GM12878 (cell line): ENCODE results near the gene FAM151A. TPM values are rescaled to one million over a fixed set of nuclear protein-coding genes. Genes with fewer than 3 reads are reported as not detected.

Source experiments
- ATAC-seq: fragments of 200-7000 bp; cut with Tn5 transposase; 3 replicates; pipeline ENCODE4 v1.9.1; 2020; ENCODE audit warnings: mild to moderate bottlenecking, moderate library complexity
- BruUV-seq: library from RNA; stranded (reverse); fragments of 400-500 nt; replicated peaks from 2 replicates; lab custom pipeline; 2021; lab: Mats Ljungman, UMichigan
- CTCF ChIA-PET: fragments of 300-600 bp; sonication (Branson Sonifier 250); formaldehyde crosslinking; extraction: SDS; loops from one replicate; lab custom pipeline; 2021; ENCODE audit warnings: inconsistent platforms; lab: Yijun Ruan, JAX
- POLR2A ChIA-PET: fragments of 350-600 bp; formaldehyde crosslinking; extraction: SDS; loops from one replicate; lab custom pipeline; 2021; ENCODE audit warnings: inconsistent platforms; lab: Charles Lee
- RAD21 ChIA-PET: fragments of 300-600 bp; sonication (Branson Sonifier 250); formaldehyde crosslinking; loops from one replicate; lab custom pipeline; 2023; ENCODE audit warnings: antibody characterized with exemption; ENCODE audit not compliant: unreplicated experiment; lab: Charles Lee
- SMC1A ChIA-PET: fragments of 300-600 bp; sonication (Branson Sonifier 250); formaldehyde crosslinking; loops from one replicate; lab custom pipeline; 2023; ENCODE audit not compliant: unreplicated experiment, uncharacterized antibody; lab: Charles Lee
- DNase-seq: peaks from one replicate; pipeline ENCODE4 v3.0.0-alpha.2; 2011; ENCODE audit warnings: low read depth, low spot score
- FAIRE-seq: peaks from 3 replicates; lab custom pipeline; 2011; peaks lifted over from hg19 to GRCh38; lab: Jason Lieb, UNC
- H2AFZ ChIP-seq: 2 replicates; pipeline ENCODE4 v1.6.0; 2011; ENCODE audit warnings: low read depth, low read length, control low read depth; ENCODE audit not compliant: control insufficient read depth
- H3K27ac ChIP-seq: 2 replicates; pipeline ENCODE4 v1.5.1; 2011; ENCODE audit warnings: control low read depth; ENCODE audit not compliant: control insufficient read depth, insufficient read depth
- H3K27me3 ChIP-seq, 2 experiments: replicated peaks in 1 of 2; 2 replicates each; pipeline versions ENCODE4 v1.6.0 to v1.6.1; 2011; ENCODE audit warnings: low read length in 1 of 2; ENCODE audit not compliant: control insufficient read depth in 2 of 2, insufficient read depth in 2 of 2
- H3K36me3 ChIP-seq, 2 experiments: 2 replicates each; pipeline ENCODE4 v1.5.1; 2011; ENCODE audit warnings: low read length in 1 of 2; ENCODE audit not compliant: control insufficient read depth in 2 of 2, insufficient read depth in 2 of 2
- H3K4me1 ChIP-seq: 2 replicates; pipeline ENCODE4 v1.6.1; 2011; ENCODE audit warnings: mild to moderate bottlenecking, low read length, moderate library complexity, mixed read lengths; ENCODE audit not compliant: control insufficient read depth, insufficient read depth
- H3K4me2 ChIP-seq: 2 replicates; pipeline ENCODE4 v1.6.0; 2011; ENCODE audit warnings: control low read depth; ENCODE audit not compliant: control insufficient read depth, insufficient read depth
- H3K4me3 ChIP-seq: fragments of 200-600 bp; sonication (generic); 2 replicates; pipeline ENCODE4 v1.5.1; 2016
- H3K79me2 ChIP-seq: 2 replicates; pipeline ENCODE4 v1.6.0; 2011; ENCODE audit warnings: low read length; ENCODE audit not compliant: control insufficient read depth, insufficient read depth
- H3K9ac ChIP-seq: 2 replicates; pipeline ENCODE4 v1.8.0; 2011; ENCODE audit warnings: low read length, control low read depth, mixed read lengths; ENCODE audit not compliant: control insufficient read depth, insufficient read depth
- H3K9me3 ChIP-seq: replicated peaks from 3 replicates; pipeline ENCODE4 v1.5.1; 2011; ENCODE audit warnings: mild to moderate bottlenecking, low read length; ENCODE audit not compliant: control insufficient read depth, insufficient read depth
- H4K20me1 ChIP-seq: 2 replicates; pipeline ENCODE4 v1.6.0; 2011; ENCODE audit not compliant: control insufficient read depth, insufficient read depth
- ATF3 ChIP-seq: IDR thresholded peaks from 2 replicates; pipeline ENCODE4 v1.6.1; 2011; ENCODE audit warnings: low read depth, mild to moderate bottlenecking, low read length, moderate library complexity, borderline replicate concordance; ENCODE audit errors: extremely low read depth
- CBX3 ChIP-seq: fragments of 200-600 bp; sonication (generic); IDR thresholded peaks from 2 replicates; pipeline ENCODE4 v1.6.1; 2016; ENCODE audit warnings: low read depth, borderline replicate concordance
- CHD1 ChIP-seq: IDR thresholded peaks from 2 replicates; pipeline ENCODE4 v1.6.1; 2012; ENCODE audit warnings: low read depth, low read length, improper control_type of control experiment
- E2F8 ChIP-seq: fragments of 450-650 bp; IDR thresholded peaks from 2 replicates; pipeline ENCODE4 v1.6.1; 2018; ENCODE audit warnings: mild to moderate bottlenecking, low read depth, moderate library complexity; ENCODE audit not compliant: partially characterized antibody
- EP300 ChIP-seq, 2 experiments: fragments of 150-350 bp in 1 of 2; IDR thresholded peaks; 2 replicates each; pipeline ENCODE4 v1.6.1; 2011 to 2012; ENCODE audit warnings: low read depth in 2 of 2, low read length in 2 of 2, borderline replicate concordance in 1 of 2, improper control_type of control experiment in 1 of 2, inconsistent platforms in 1 of 2; ENCODE audit not compliant: control insufficient read depth in 1 of 2
- MAX ChIP-seq: IDR thresholded peaks from 2 replicates; pipeline ENCODE4 v1.6.1; 2012; ENCODE audit warnings: low read depth, low read length, improper control_type of control experiment
- NFYB ChIP-seq: IDR thresholded peaks from 2 replicates; pipeline ENCODE4 v1.6.1; 2011; ENCODE audit warnings: low read depth, mild to moderate bottlenecking, low read length, improper control_type of control experiment, moderate library complexity; ENCODE audit not compliant: insufficient read depth
- NR2C2 ChIP-seq: IDR thresholded peaks from 2 replicates; pipeline ENCODE4 v1.6.1; 2011; ENCODE audit warnings: borderline replicate concordance, low read depth; ENCODE audit not compliant: control insufficient read depth, insufficient read length
- RAD51 ChIP-seq: fragments of 450-650 bp; IDR thresholded peaks from 2 replicates; pipeline ENCODE4 v1.6.1; 2016; ENCODE audit warnings: moderate library complexity, mild to moderate bottlenecking, inconsistent platforms
- SREBF1 ChIP-seq: IDR thresholded peaks from 2 replicates; pipeline ENCODE4 v1.6.1; 2012; ENCODE audit warnings: mild to moderate bottlenecking, low read length
- SUZ12 ChIP-seq: fragments of 200-600 bp; sonication (generic); IDR thresholded peaks from one replicate; pipeline ENCODE4 v1.6.1; 2018; ENCODE audit warnings: antibody characterized with exemption, mild to moderate bottlenecking; ENCODE audit not compliant: unreplicated experiment
- TAF1 ChIP-seq: IDR thresholded peaks from 2 replicates; pipeline ENCODE4 v1.6.1; 2011; ENCODE audit warnings: mild to moderate bottlenecking, low read depth, low read length, borderline replicate concordance
- ZNF274 ChIP-seq: IDR thresholded peaks from one replicate; pipeline ENCODE4 v1.8.0; 2011; ENCODE audit not compliant: insufficient read length, insufficient read depth
- ZSCAN29 ChIP-seq: fragments of 450-650 bp; IDR thresholded peaks from 2 replicates; pipeline ENCODE4 v1.6.1; 2017; ENCODE audit warnings: mild to moderate bottlenecking, moderate library complexity
- WGBS: methylation state at CpG from one replicate; pipeline ENCODE4 v1.1.6; 2016; ENCODE audit warnings: low lambda C conversion rate; ENCODE audit not compliant: insufficient replicate concordance, insufficient coverage; ENCODE audit errors: missing lambda C conversion rate; 5-methylcytosine and 5-hydroxymethylcytosine counted together
- in situ Hi-C: fragments of 300-500 bp; cut with MboI; formaldehyde crosslinking; loops from 9 replicates; pipeline ENCODE4 v1.14.3; 2018; ENCODE audit warnings: mixed read lengths
- intact Hi-C: fragments of 100-400 bp; cut with micrococcal nuclease; formaldehyde crosslinking; loops from one replicate; pipeline ENCODE4 v1.14.2; 2022; ENCODE audit not compliant: unreplicated experiment
- polyA plus RNA-seq, 11 experiments: library from polyadenylated mRNA; depleted of rRNA in 4 of 11; unstranded in 6 of 11; stranded (reverse) in 5 of 11; fragments of >200 nt; fragmentation: Nextera tagmentation in 4 of 11; fragmentation: Illumina TruSeq in 1 of 11; extraction: Ambion mirVana in 4 of 11; extraction: Trizol in 1 of 11; gene quantifications; 1 replicate in 1 of 11; 2 replicates in 10 of 11; pipeline versions ENCODE4 v1.2.1 to v1.2.3, GENCODE V29; 2011 to 2016; ENCODE audit warnings: inconsistent platforms in 2 of 11, missing spikeins in 2 of 11, low read depth in 1 of 11
- total RNA-seq, 4 experiments: library from RNA; depleted of rRNA in 3 of 4; stranded (reverse); fragments of >200 nt in 3 of 4; fragmentation: Illumina TruSeq in 1 of 4; extraction: Trizol in 1 of 4; gene quantifications; 2 replicates each; pipeline versions ENCODE4 v1.2.1 to v1.2.3, GENCODE V29; 2013 to 2021

FAM151A gene
- total and polyA plus RNA-seq, 10 of the 15 experiments (the other 5 are each of a cell fraction or from before 2014, with no cell fraction given): 0.09 to 0.34 (median 0.14) TPM; not detected in 5

GRCh38 chr1:54572542-54572850 is 50.8 kb downstream of the FAM151A start (continued):
- TF ChIP-seq E2F8: no peak
- no peak for TF ChIP-seq NFYB
- TF ChIP-seq ATF3: no peak
- no peak for TF ChIP-seq CHD1

GRCh38 chr1:54571803-54572541 is 51.4 kb downstream of the FAM151A start:
- ChIA-PET SMC1A (no interaction called here), POLR2A (no interaction called here), CTCF (no interaction called here), RAD21 (interaction anchor here (0.9 kb wide), 1 partner anchor 451 kb away, joined by 3 read pairs; no protein-coding TSS in a partner anchor)
- 13% methylated on average over 8 of the region's 8 CpGs for WGBS
- H3K79me2 ChIP-seq: no peaks in the 10 kb centered on the region
- no peaks in the 10 kb centered on the region for H3K27me3 ChIP-seq
- peak; percentile 52; the same call in 2 of the 3 replicates for ATAC-seq
- H3K4me3 ChIP-seq: no peak overlapping the region
- no peaks in the 10 kb centered on the region; the same call in 1 of the 2 replicates for H3K4me1 ChIP-seq
- no peak for DNase-seq
- no peak overlapping the region for H3K4me2 ChIP-seq
- intact Hi-C loops: no loop called here
- H3K27ac ChIP-seq: no peak overlapping the region
- H2AFZ ChIP-seq: no peak overlapping the region
- in situ Hi-C loops: no loop called here
- no peak for FAIRE-seq
- H3K9me3 ChIP-seq: no peaks in the 10 kb centered on the region
- H3K36me3 ChIP-seq: no peaks in the 10 kb centered on the region
- H3K9ac ChIP-seq: no peak overlapping the region
- H4K20me1 ChIP-seq: no peaks in the 10 kb centered on the region
- no TSS peak for BruUV-seq
- TF ChIP-seq CBX3 (no peak), SUZ12 (no peak), MAX (no peak), ZNF274 (no peak), SREBF1 (no peak), ZSCAN29 (no peak), RAD51 (no peak), NR2C2 (no peak), EP300 (IDR thresholded peaks at IDR 0.05; ENCODE audit: borderline replicate concordance in 1 of 2, control insufficient read depth in 1 of 2, low read depth in 2 of 2, low read length in 2 of 2) (no peak), TAF1 (no peak)
